Hepatocyte (in vitro differentiated cells): ENCODE measurements around the gene PDE6C.

ENCODE experiments used
- CTCF ChIP-seq: fragments of 200-600 bp; sonication (generic); IDR thresholded peaks from 2 replicates; pipeline ENCODE4 v1.5.1; 2016; ENCODE audit warnings: antibody characterized with exemption, mild to moderate bottlenecking; ENCODE audit not compliant: poor library complexity
- EZH2phosphoT487 ChIP-seq: fragments of 200-600 bp; sonication (generic); IDR thresholded peaks from one replicate; pipeline ENCODE4 v1.6.1; 2018; ENCODE audit warnings: antibody characterized with exemption, mild to moderate bottlenecking, low read depth, moderate library complexity; ENCODE audit not compliant: unreplicated experiment, severe bottlenecking

- TF ChIP-seq EZH2phosphoT487, result no peak
- no peak for TF ChIP-seq CTCF
Measured at GRCh38 chr10:93639791-93640190, 27.5 kb downstream of the PDE6C start.
